ENCODE measurements around the gene KCNH4. TPM values are rescaled to one million over a fixed set of nuclear protein-coding genes. Genes with fewer than 3 reads are reported as not detected.
"Not testable (repeated sequence)": the region's sequence is repeated elsewhere in the genome, so short reads cannot be mapped to it uniquely, and the experiment has no call there.

KCNH4 gene
- under 1 TPM in 2 of 5 donors, not detected in 3; 0.04 to 0.07 TPM for polyA plus RNA-seq (ENCODE audit: insufficient read depth in 1 of 5, insufficient read length in 5 of 5, low replicate concordance in 1 of 5)
- long read RNA-seq, donor 1, result 0 reads
- long read RNA-seq, donor 2, result 0 reads
- long read RNA-seq, donor 3, result 0 reads
- long read RNA-seq, donor 4, result 0 reads
- long read RNA-seq, donor 5, result 0 reads
- long read RNA-seq, donor 6, result 0 reads
- long read RNA-seq, donor 7, result 0 reads
- long read RNA-seq, donor 8, result 0 reads

GRCh38 chr17:42180922-42181850 is at the start of gene KCNH4:
Gene KCNH4 (minus strand): TSS chr17:42181142. CDS start chr17:42180945, 197 bp downstream.
- no peak for DNase-seq

DNA sequence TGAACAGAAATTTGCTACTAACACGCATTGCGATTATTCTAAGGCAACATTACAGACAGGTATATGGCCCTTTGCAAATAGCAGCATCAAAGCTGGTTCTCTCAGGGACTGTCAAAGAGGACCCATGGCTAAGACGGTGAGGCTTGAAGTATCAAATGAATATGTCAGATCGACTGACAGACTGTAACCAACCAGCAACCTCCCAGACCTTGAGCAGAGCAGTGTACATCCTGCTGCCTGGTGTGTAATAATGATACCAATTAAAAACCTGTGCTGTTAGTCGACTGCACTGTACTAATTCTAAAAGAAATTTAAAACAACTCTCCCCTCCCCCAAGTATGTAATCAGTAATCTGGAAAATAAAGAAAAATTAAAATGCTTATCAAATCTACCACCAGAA is 49.3 kb upstream of the KCNH4 start:
- no peak for DNase-seq

- peak; percentile 18 to 45 for DNase-seq
These were observed 47.1 kb upstream of the KCNH4 start for GRCh38 chr17:42227849-42228700.

DNA sequence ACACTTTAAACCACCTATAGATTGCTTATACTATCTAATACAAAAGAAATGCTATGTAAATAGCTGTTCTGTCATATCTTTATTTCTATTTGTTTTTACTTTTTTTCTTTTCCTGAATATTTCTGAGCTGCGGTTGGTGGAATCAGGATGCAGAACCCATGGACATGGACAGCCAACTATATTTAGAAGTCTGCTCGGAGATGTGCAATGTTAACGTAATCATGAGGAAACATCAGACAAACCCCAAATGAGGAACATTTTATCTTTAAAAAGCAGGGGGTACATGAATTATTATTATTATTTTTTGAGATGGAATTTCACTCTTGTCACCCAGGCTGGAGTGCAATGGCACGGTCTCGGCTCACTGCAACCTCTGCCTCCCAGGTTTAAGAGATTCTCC is 44.7 kb upstream of the KCNH4 start:
- DNase-seq, result no peak

DNA sequence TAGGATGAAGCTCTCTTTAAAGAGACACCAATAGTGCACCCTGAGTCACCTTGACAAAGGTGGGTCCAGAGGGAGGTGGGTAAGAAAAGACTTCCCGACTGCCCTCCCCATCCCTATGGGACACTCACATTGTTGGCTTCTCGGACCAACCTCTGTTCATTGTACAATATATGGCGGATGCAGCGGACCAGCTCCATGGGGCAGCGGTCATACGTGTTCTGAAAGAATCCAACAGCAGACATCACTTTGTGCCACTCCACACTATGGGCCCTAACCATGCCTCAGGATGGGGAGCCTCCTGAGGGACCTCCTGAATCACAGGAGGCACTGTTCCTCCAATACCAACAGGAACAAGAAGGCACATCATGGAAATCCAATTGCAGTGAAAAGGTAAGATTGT is 43.7 kb upstream of the KCNH4 start:
- DNase-seq, result no peak

GRCh38 chr17:42221886-42222745 is 41.2 kb upstream of the KCNH4 start:
- peak in 1 of 2 donors; percentile 12 for DNase-seq

GRCh38 chr17:42219280-42219679 is 38.3 kb upstream of the KCNH4 start:
- DNase-seq, result not testable (repeated sequence)

GRCh38 chr17:42214156-42214555 is 33.2 kb upstream of the KCNH4 start:
- no peak for DNase-seq

- DNase-seq, result no peak
These were observed 31.4 kb upstream of the KCNH4 start for GRCh38 chr17:42212382-42212781.

GRCh38 chr17:42211921-42212341 is 31.0 kb upstream of the KCNH4 start:
- not testable (repeated sequence) for DNase-seq

DNA sequence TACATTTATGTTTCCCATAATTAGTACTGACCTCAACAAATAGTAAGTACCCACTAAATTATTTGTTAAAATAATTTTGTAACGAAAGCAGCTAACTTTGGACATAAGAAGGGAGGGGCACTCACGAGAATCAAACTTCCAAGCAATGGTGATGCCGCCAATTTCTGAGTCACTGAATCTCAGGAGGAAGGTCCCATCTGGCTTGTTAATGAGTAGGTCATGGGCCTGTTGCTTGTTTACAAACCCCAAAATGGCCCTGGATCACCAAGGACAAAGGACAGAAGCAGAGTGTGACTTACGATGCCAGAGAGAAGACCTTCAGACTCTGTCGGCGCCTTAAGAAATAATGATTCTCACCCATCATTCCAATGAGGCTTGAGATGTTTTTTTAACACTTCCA is 29.1 kb upstream of the KCNH4 start:
- DNase-seq, result no peak

DNA sequence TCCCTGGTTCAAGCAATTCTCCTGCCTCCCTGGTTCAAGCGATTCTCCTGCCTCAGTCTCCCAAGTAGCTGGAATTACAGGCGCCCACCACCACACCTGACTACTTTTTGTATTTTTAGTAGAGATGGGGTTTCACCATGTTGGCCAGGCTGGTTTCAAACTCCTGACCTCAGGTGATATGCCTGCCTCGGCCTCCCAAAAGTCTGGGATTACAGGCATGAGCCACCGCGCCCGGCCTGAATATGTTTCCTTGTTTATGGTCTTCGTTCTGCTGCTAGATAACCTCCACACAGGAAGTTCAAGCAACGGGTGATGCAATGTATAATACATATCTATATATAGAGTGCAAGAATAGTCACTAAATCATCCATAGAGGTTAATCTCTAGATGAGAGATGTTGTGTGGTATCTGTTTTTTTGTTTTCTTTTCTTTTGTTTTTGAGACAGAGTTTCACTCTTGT is 25.2 kb upstream of the KCNH4 start:
- not testable (repeated sequence) for DNase-seq

DNA sequence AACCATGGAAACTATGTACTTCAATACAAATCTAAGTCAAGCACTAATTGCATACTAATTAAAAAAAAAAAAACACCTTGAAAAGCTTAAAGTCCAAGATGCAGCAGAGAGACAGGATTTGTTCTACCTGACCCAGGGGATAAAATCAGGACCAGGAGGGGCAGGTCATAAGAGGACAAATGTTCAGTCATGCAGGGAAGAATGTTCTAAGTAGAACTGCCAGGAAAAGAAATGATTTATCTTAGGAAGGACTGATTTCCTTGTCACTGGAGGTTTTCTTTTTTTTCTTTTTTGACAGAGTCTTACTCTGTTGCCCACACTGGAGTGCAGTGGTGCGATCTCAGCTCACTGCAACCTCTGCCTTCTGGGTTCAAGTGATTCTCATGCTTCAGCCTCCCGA is 22.4 kb upstream of the KCNH4 start:
- DNase-seq, result no peak

- DNase-seq, result no peak
These were observed 21.8 kb upstream of the KCNH4 start for GRCh38 chr17:42202696-42203095.

DNA sequence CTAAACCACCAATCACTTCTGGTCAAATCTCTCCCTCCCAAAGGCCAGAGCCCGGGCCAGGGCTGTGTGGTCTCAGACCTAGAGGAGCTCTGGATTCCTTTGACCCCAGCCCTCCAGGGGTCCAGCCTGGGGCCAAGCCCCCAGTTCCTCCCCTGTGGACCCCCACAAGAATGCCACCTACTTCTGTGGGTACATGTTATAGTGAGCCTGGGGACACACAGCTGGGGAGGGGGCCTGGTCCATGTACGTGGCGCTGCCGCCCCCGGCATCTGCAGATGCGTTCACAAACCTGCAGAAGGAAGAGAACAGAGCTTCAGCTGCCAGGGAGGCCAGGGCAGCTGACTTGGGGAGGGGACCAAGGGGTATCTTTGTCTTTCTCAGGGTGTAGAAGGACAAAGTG is 21.2 kb upstream of the KCNH4 start:
- no peak for DNase-seq

DNA sequence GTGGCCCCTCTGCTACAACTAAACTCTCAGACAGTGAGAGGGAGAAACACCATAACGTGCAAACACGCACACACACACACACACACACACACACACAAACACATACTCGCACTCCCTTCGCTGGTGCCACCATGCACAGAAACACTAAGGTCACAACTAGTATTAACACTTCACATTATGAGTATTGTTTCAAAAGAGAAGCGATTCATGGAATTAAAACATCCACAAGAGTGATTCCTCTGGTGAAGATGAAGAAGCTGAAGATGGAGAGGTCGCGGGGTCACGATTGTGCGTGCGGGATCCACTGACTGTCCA is 20.5 kb upstream of the KCNH4 start:
- DNase-seq, result no peak

DNA sequence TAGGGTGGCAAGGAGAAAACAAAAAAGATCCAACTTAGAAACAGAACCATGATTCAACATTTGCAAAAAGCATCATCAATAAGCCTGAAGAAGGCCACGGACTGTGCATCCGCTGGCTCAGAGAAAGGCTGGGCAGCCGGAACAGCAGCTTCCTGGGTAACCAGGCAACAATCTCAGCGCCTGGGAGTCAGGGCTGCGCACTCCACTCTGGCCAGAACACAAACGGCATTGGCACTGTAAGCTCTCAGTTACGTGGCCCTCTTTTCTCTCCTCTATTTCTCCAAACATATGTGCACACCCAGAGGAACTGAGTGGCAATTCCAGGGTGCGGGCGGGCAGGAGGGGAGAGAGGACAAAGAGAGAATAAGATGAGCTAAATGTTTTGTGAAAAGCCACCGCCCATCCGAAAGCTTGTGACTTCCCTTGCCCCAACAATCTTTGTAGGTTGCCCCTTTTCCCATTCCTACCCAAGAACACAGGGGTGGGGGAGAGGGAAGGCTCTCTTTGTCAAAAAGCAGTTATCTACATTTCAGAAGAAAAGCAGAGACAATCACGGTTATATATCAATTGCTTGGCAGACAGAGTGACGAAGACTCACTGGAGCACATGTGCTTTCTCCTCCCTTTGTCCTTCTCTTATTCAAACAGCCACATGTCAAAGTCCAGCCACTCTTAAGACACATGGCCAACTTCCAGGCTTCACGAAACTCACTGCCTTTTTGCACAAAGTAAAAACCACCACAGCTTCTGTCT is 19.9 kb upstream of the KCNH4 start:
- DNase-seq, result no peak

DNA sequence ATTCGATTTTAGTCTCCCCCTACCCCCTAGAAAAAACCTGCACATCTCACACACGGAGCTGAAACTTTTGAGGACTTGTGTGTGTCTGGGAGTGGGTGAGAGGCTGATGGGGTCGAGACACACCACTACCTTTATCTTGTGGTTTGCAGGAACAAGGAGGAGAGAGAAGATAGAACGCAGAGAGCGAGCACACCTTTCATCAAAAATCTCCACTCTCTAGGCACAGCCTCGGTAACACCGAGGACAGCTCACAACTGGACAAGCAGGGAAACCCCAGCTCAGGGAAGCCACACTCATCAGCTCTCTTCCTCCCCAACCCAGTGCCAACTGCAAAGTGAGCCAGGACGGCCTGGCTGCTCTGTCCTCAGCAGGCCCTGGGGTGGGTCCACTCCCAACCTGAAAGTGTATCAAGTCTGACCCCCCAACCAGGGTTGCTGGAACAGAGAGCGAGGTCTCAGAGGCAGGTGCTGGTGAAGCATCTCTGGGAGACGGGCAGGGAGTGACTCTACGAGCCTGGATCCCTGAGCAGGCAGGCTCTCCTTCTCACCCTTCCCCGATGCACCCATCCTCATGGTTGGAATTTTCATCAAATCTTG is 18.6 kb upstream of the KCNH4 start:
- no peak for DNase-seq

DNA sequence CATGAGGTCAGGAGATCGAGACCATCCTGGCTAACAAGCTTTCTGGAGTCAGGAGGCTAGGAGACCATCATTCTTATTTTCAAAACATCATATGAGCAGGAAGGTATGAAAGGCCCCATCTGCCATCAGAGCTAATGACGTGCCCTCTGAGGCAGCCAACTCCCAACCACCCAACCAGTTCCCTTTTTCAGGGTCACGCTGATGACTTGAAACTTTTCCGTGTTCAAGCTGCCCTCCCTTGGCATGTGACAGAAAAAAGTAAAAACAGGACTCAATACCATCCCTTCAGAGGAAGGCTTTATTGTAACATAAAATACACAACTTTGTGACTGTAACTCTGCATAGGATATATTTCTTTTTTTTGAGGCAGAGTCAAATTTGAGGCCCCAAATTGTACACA is 18.0 kb upstream of the KCNH4 start:
- DNase-seq, result no peak

- DNase-seq, result no peak
These were observed 16.7 kb upstream of the KCNH4 start for GRCh38 chr17:42197564-42198156.

All from right lung (tissue), 10 donors.